ENCODE measurements around the gene CRYGN.

DNA sequence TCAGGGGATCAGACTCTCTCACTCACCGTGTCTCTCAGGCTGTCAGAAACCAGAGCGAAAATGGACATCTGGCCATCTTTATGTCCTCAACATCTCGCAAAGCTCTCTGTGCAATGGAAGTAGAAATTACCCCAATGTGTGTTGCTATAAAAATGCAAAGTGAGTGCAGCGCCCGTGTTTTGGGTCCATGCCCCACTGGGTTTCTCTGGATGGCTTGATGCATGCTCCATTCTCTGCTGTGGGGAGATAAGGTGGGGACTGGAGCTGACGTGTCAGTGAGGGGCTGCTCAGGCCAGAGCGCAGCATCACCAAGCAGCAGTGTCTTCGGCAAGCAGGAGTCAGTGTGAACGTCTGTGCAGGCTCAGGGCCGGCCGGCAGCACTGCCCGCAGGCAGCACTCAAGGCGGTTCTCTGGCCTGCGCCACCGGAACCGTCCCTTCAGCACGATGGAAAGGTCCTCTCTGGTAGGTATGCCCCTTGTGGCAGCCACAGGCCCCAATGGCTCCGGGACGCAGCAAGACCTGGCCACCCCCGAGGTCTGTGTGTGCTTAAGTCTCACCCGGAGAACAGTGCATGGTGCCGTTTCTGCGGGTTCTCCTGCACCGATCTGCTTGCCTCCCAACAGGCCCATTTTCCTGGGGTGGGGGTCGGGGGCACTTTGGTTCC is 60.3 kb downstream of the CRYGN start:
- TF ChIP-seq POLR2A (IDR thresholded peaks at IDR 0.05; ENCODE audit: extremely low read depth, insufficient read length) (no peak), CTCF (IDR thresholded peaks at IDR 0.05; ENCODE audit: low read depth, low read length) (no peak), MAX (IDR thresholded peaks at IDR 0.05; ENCODE audit: low read depth, low read length) (no peak)
